GM12891 (cell line): Measurements from ENCODE around the gene ARMC5.

ENCODE experiments used
- DNase-seq: peaks from one replicate; pipeline ENCODE4 v3.0.0; 2011; ENCODE audit warnings: low spot score; ENCODE audit not compliant: insufficient read length
- FAIRE-seq: peaks from 2 replicates; lab custom pipeline; 2011; peaks lifted over from hg19 to GRCh38; lab: Jason Lieb, UNC
- PAX5 ChIP-seq: IDR thresholded peaks from 2 replicates; pipeline ENCODE4 v1.6.1; 2011; ENCODE audit warnings: low read length, moderate library complexity, mild to moderate bottlenecking; ENCODE audit not compliant: insufficient read depth, severe bottlenecking
- POLR2A ChIP-seq: IDR thresholded peaks from 2 replicates; pipeline ENCODE4 v1.6.1; 2011; ENCODE audit warnings: low read depth, low read length, control low read depth
- POLR2AphosphoS5 ChIP-seq: IDR thresholded peaks from 2 replicates; pipeline ENCODE4 v1.6.1; 2011; ENCODE audit warnings: low read depth, low read length, control low read depth
- POU2F2 ChIP-seq: IDR thresholded peaks from 2 replicates; pipeline ENCODE4 v1.6.1; 2011; ENCODE audit warnings: low read depth, mild to moderate bottlenecking, control low read depth, low read length, moderate library complexity
- SPI1 ChIP-seq: IDR thresholded peaks from 2 replicates; pipeline ENCODE4 v1.6.1; 2011; ENCODE audit warnings: low read depth, low read length, control low read depth
- TAF1 ChIP-seq: IDR thresholded peaks from 2 replicates; pipeline ENCODE4 v1.6.1; 2011; ENCODE audit warnings: low read depth, low read length, control low read depth

Gene ARMC5

DNA sequence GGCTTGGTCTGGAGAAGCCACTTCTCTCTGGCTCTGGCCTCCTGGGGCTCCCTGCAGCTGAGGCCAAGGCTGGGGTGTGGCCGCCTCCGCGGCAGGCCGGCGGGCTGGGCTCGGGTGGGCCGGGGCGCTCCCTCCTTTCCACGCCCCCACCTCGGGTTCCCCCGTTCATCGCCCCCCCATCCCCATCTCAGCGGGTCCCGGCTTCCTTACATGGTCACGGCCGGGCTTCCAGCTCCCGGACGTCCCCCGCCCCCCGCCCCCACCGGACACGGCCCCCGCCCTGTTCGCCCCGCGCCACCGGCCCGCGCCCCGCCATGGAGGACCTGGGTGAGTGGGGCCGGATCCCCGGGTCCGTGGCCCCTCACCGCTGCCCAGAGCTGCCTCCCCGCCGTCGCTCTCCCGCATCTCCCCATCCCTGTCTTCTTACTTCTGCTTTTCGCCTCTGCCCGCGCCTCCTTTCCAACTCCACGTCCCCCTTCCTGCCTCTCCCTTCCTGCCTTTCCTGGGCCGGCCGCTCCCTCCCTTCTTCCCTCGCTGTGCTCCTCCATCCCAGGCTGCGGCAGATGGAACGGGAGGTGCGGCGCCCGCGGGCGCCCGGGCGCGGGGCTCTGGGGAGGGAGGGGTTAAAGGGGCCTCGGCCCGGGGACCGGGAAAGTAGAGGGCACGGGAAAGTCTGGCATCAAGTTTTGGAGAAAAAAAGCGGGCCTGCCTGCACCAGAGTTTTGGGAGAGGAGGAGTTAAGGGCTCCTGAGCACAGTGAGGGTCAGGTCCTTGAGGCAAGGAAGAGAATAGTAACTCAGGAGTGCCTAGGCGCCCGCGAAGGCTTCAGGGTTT is 12.8 kb downstream of the ARMC5 start, which contains the start of gene TGFB1I1:
Gene TGFB1I1 (plus strand): TSS at position 278 of the 834 bp plus-strand sequence. CDS start 37 bp downstream, at position 315.
- TF ChIP-seq POLR2AphosphoS5 (no peak), POU2F2 (no peak), POLR2A (no peak), SPI1 (no peak), PAX5 (no peak), TAF1 (no peak)
- DNase-seq (no peak), FAIRE-seq (no peak)

DNA sequence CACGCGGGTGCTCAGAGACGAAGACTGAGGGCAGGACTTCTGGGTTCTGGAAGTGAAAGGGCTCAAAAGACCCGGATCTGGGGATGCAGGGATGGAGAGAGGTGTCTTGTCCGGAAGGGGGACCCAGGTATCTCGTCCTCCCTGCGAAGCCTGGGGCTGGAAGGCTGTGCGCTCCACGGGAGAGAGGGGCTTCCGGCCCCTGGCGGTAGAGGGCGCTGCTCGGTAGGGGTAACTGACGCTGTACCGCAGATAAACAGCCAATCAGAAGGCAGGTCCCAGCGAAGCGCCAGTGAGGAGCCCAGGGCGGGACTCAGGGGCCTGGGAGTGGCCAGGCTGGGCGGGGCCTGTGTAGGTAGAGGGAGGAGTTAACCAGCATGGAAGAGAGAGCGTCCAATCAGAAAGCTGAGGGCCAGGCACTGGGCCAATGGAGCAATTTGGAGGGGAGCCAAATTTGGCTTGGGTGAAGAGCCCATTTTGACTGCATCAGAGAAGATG is 13.5 kb downstream of the ARMC5 start:
- no peak for FAIRE-seq
- TF ChIP-seq POLR2AphosphoS5, result no peak
- no peak for TF ChIP-seq SPI1
- no peak for TF ChIP-seq POU2F2
- no peak for TF ChIP-seq POLR2A
- no peak for TF ChIP-seq PAX5
- TF ChIP-seq TAF1, result no peak
- DNase-seq, result peak; percentile 52

DNA sequence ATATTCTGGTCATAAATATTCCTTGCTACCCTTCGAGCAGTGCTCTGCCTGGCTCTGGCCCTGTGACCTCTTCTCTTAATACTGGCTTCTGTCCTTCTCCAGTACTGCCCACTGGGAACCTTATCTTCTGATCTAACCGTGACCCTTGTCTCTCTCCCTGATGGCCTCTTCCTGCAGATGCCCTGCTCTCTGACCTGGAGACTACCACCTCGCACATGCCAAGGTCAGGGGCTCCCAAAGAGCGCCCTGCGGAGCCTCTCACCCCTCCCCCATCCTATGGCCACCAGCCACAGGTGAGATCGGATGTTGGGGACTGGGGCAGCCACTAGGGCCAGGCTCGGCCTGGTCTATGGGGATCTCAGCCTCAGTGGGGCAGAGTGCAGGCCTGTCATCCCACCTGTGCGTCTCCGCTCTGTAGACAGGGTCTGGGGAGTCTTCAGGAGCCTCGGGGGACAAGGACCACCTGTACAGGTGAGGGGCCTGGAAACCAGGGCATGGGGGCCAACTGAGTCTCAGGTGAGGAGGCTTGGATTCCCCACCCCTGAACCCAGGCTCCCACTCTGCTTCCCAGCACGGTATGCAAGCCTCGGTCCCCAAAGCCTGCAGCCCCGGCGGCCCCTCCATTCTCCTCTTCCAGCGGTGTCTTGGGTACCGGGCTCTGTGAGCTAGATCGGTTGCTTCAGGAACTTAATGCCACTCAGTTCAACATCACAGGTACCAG is 14.1 kb downstream of the ARMC5 start:
- FAIRE-seq, result no peak
- TF ChIP-seq POLR2AphosphoS5 (no peak), POLR2A (no peak), PAX5 (no peak), TAF1 (no peak), SPI1 (no peak), POU2F2 (no peak)
- no peak for DNase-seq

DNA sequence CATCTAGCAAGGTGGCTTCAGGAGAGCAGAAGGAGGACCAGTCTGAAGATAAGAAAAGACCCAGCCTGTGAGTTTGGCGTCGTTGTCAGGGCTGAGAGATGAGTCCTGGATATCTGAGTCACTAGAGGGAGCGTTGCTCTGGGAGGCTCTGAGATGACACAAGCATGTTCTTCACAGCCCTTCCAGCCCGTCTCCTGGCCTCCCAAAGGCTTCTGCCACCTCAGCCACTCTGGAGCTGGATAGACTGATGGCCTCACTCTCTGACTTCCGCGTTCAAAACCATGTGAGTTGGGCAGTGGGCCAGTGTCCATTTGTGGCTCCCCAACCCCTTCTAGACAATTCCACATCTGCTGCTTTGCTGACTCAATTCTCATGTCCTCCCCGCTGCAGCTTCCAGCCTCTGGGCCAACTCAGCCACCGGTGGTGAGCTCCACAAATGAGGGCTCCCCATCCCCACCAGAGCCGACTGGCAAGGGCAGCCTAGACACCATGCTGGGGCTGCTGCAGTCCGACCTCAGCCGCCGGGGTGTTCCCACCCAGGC is 14.9 kb downstream of the ARMC5 start:
- TF ChIP-seq POLR2A, result no peak
- TF ChIP-seq POLR2AphosphoS5, result no peak
- no peak for TF ChIP-seq SPI1
- TF ChIP-seq POU2F2, result no peak
- no peak for TF ChIP-seq TAF1
- TF ChIP-seq PAX5, result no peak
- no peak for FAIRE-seq
- no peak for DNase-seq

DNA sequence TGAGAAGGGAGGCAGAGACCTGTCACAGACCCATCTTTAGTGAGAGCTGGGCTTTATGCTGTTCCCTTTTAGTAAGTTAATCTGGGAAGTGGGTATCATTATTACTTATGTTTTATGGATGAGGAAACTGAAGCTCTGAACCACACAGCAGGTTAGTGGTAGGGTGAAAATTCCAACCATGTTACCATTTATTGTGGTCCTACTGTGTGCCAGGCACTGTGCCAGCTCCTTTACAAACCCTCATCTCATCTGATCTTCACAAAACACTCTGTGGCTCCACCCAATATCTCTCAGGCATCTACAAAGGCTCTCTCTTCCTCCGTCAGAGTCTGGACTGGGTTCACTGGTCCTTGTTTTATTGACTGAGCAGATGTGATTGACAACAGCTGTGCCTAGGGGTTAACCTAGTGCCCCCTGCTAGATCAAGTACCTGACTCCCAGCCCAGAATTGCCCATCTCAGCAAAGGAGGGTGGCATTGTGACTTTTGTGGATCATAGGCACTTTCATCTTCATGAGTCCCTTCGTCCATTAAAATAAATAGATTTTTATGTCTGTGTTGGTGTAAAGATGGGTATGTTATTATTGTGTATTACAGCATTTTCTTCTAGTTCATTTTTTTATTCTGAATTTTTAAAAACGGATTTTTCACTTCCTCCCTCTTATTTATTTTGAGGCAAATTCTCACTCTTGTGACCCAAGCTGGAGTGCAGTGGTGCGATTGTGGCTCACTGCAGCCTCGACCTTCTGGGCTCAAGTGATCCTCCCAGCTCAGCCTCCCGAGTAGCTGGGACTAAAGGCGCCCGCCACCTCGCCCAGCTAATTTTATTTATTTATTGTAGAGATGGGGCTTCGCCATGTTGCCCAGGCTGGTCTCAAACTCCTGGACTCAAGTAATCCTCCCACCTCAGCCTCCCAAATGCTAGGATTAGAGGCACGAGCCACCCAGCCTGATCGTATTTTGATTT is 15.8 kb downstream of the ARMC5 start:
- FAIRE-seq (no peak), DNase-seq (no peak)
- TF ChIP-seq POU2F2, result no peak
- no peak for TF ChIP-seq POLR2A
- TF ChIP-seq PAX5, result no peak
- no peak for TF ChIP-seq POLR2AphosphoS5
- no peak for TF ChIP-seq TAF1
- TF ChIP-seq SPI1, result no peak

DNA sequence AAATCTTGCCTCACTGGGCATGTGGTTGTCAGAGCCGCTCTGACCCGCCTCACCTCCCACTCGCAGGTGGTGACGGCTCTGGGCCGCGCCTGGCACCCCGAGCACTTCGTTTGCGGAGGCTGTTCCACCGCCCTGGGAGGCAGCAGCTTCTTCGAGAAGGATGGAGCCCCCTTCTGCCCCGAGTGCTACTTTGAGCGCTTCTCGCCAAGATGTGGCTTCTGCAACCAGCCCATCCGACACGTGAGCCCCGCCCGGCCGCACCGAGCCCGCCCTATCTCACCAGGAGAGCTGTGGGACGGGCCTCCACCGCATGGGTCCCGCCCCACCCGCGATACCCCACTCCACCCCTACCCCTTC is 16.6 kb downstream of the ARMC5 start:
- FAIRE-seq, result no peak
- DNase-seq, result no peak
- TF ChIP-seq PAX5, result no peak
- TF ChIP-seq POU2F2, result no peak
- TF ChIP-seq POLR2A, result no peak
- no peak for TF ChIP-seq SPI1
- TF ChIP-seq POLR2AphosphoS5, result no peak
- TF ChIP-seq TAF1, result no peak

DNA sequence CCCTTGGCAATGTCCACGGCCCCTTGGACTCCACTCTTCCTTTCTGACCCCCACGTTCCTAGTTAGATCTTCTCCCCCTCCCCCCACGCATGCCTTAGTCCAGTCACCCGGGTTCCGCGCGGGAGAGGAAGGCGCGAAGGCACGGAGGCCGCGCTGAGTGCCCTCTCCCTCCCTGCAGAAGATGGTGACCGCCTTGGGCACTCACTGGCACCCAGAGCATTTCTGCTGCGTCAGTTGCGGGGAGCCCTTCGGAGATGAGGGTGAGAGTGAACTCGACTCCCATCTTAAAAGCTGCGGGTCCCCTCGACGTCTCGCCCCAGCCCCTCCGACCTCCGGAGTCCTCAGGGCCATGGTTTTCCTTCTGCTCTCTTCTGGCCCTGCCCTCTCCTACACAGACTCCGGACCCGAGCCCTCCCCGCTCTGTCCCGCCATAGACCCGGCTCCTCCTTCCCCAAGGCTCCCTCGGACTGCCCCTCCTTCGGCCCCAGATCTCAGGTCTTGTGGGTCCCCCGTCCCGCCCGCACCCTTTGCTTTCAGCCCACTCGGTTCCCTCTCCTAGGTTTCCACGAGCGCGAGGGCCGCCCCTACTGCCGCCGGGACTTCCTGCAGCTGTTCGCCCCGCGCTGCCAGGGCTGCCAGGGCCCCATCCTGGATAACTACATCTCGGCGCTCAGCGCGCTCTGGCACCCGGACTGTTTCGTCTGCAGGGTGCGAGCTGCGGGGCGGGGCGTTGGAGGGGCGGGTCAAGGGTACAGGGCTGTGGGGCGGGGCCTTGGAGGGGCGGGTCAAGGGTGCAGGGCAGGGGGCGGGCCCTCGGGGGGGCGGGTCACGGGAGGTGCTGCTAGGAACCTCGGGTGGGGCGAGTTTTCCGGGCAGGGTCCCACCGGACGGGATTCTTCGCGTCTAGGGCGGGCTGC is 17.3 kb downstream of the ARMC5 start:
- DNase-seq (peak; percentile 87), FAIRE-seq (no peak)

DNA sequence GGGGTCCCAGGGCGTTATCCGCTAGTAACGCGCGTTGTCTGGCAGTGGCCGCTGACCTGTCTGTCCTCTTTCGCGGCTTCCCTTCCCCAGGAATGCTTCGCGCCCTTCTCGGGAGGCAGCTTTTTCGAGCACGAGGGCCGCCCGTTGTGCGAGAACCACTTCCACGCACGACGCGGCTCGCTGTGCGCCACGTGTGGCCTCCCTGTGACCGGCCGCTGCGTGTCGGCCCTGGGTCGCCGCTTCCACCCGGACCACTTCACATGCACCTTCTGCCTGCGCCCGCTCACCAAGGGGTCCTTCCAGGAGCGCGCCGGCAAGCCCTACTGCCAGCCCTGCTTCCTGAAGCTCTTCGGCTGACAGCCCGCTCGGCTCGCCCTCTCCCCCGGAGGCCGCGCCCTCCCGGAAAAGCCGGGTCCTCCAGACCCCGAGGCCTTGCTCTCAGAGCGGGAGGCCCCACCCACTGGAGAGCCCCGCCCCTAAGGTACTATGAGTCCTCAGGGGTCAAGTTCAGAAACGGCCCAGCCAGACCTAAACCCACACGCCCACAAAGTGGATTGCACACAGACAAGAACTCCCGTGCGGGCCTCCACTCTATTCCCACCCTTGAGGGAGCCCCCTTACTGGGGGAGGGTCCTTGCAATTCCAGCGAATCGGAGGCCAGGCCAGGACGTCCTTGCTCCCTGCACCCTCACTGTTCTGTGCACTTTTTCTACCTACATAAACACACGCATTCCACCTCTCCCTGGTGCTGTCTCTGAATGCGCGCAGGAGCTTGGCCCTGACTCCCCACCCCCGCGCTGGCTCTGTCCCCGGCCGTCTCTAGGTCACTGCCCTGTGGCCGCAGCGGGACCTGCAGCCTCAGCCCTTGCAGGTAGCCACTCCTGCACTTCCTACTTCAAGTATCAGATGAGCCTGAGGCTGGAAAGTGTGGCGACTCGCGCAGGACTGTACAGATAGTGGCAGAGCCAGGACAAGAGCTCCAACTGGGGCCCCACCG is 18.2 kb downstream of the ARMC5 start:
- no peak for TF ChIP-seq POLR2A
- no peak for TF ChIP-seq PAX5
- TF ChIP-seq POU2F2, result no peak
- no peak for TF ChIP-seq SPI1
- TF ChIP-seq TAF1, result no peak
- no peak for TF ChIP-seq POLR2AphosphoS5
- FAIRE-seq (no peak), DNase-seq (peak; percentile 64)

More for the DNA sequence above, 17.3 kb downstream of the ARMC5 start:
- TF ChIP-seq SPI1 (no peak), TAF1 (no peak), POLR2A (no peak), POU2F2 (no peak), POLR2AphosphoS5 (no peak), PAX5 (no peak)
